ENCODE data around the gene TMEM63C. TPM values are rescaled to one million over a fixed set of nuclear protein-coding genes. Genes with fewer than 3 reads are reported as not detected.
A peak's percentile ranks its signal among the peaks of the same experiment; 100 is the strongest.

The TMEM63C gene
- total RNA-seq, 1 experiment from 2014 or later: 9.3 TPM

- Mint-ChIP-seq H3K9me3 (ENCODE audit: unreplicated experiment) (no peaks in the 10 kb centered on the region), H3K4me1 (ENCODE audit: insufficient read depth, unreplicated experiment) (no peaks in the 10 kb centered on the region), H3K27me3 (ENCODE audit: insufficient read depth, unreplicated experiment) (no peaks in the 10 kb centered on the region), H3K4me3 (ENCODE audit: unreplicated experiment) (no peak overlapping the region), H3K36me3 (ENCODE audit: insufficient read depth, unreplicated experiment) (no peaks in the 10 kb centered on the region), H3K27ac (ENCODE audit: low read depth, unreplicated experiment) (no peak overlapping the region)
- POLR2A ChIA-PET: no interaction called here
- CTCF ChIA-PET: interaction anchor here (0.7 kb wide), 2 partner anchors 74 to 120 kb away, joined by 3 to 5 read pairs; no protein-coding TSS in a partner anchor
- BruUV-seq (replicated peaks): no TSS peak
- DNase-seq (ENCODE audit: unreplicated experiment): no peak
- no peak for TF ChIP-seq CTCF (IDR thresholded peaks at IDR 0.05; ENCODE audit: unreplicated experiment)
- intact Hi-C loops (cut with micrococcal nuclease): no loop called here
These were observed 61.2 kb downstream of the TMEM63C start for GRCh38 chr14:77242752-77243151.

- POLR2A ChIA-PET: no interaction called here
- H3K36me3 Mint-ChIP-seq (ENCODE audit: insufficient read depth, unreplicated experiment): no peaks in the 10 kb centered on the region
- BruUV-seq (replicated peaks): no TSS peak
- H3K4me1 Mint-ChIP-seq (ENCODE audit: insufficient read depth, unreplicated experiment): no peaks in the 10 kb centered on the region
- TF ChIP-seq CTCF (IDR thresholded peaks at IDR 0.05; ENCODE audit: unreplicated experiment): no peak
- H3K27me3 Mint-ChIP-seq (ENCODE audit: insufficient read depth, unreplicated experiment): no peaks in the 10 kb centered on the region
- H3K27ac Mint-ChIP-seq (ENCODE audit: low read depth, unreplicated experiment): no peak overlapping the region
- intact Hi-C loops (cut with micrococcal nuclease): no loop called here
- CTCF ChIA-PET: interaction anchor here (0.8 kb wide), 1 partner anchor 31 kb away, joined by 3 read pairs; no protein-coding TSS in a partner anchor
- no peak for DNase-seq (ENCODE audit: unreplicated experiment)
- H3K9me3 Mint-ChIP-seq (ENCODE audit: unreplicated experiment): no peaks in the 10 kb centered on the region
- H3K4me3 Mint-ChIP-seq (ENCODE audit: unreplicated experiment): no peak overlapping the region
These were observed 62.3 kb downstream of the TMEM63C start for GRCh38 chr14:77243853-77244252.

GRCh38 chr14:77245820-77246219, 64.2 kb downstream of the TMEM63C start:
- Mint-ChIP-seq H3K27me3 (ENCODE audit: insufficient read depth, unreplicated experiment) (no peaks in the 10 kb centered on the region), H3K27ac (ENCODE audit: low read depth, unreplicated experiment) (no peak overlapping the region), H3K9me3 (ENCODE audit: unreplicated experiment) (no peaks in the 10 kb centered on the region), H3K4me3 (ENCODE audit: unreplicated experiment) (no peak overlapping the region), H3K4me1 (ENCODE audit: insufficient read depth, unreplicated experiment) (no peaks in the 10 kb centered on the region), H3K36me3 (ENCODE audit: insufficient read depth, unreplicated experiment) (peaks cover 15% of the 10 kb centered on the region)
- intact Hi-C loops (cut with micrococcal nuclease): no loop called here
- no peak for DNase-seq (ENCODE audit: unreplicated experiment)
- CTCF ChIA-PET: interaction anchor here (0.7 to 1.6 kb wide), 2 partner anchors 16 to 94 kb away, joined by 4 read pairs; no protein-coding TSS in a partner anchor
- no TSS peak for BruUV-seq (replicated peaks)
- peak; percentile 5 for TF ChIP-seq CTCF (IDR thresholded peaks at IDR 0.05; ENCODE audit: unreplicated experiment)
- POLR2A ChIA-PET: interaction anchor here (0.7 kb wide), 1 partner anchor 1921 kb away, joined by 3 read pairs; no protein-coding TSS in a partner anchor

- Mint-ChIP-seq H3K27me3 (ENCODE audit: insufficient read depth, unreplicated experiment) (no peaks in the 10 kb centered on the region), H3K9me3 (ENCODE audit: unreplicated experiment) (no peaks in the 10 kb centered on the region), H3K4me1 (ENCODE audit: insufficient read depth, unreplicated experiment) (no peaks in the 10 kb centered on the region), H3K4me3 (ENCODE audit: unreplicated experiment) (no peak overlapping the region), H3K36me3 (ENCODE audit: insufficient read depth, unreplicated experiment) (peaks cover 18% of the 10 kb centered on the region), H3K27ac (ENCODE audit: low read depth, unreplicated experiment) (no peak overlapping the region)
- DNase-seq (ENCODE audit: unreplicated experiment): no peak
- ChIA-PET CTCF (no interaction called here), POLR2A (interaction anchor here (0.7 kb wide), 1 partner anchor 1920 kb away, joined by 3 read pairs; no protein-coding TSS in a partner anchor)
- no peak for TF ChIP-seq CTCF (IDR thresholded peaks at IDR 0.05; ENCODE audit: unreplicated experiment)
- intact Hi-C loops (cut with micrococcal nuclease): no loop called here
- no TSS peak for BruUV-seq (replicated peaks)
These were observed 65.2 kb downstream of the TMEM63C start for GRCh38 chr14:77246784-77247183.
